HuH-7 (cell line): Measurements from ENCODE around the gene ARL8A.
A peak's percentile ranks its signal among the peaks of the same experiment; 100 is the strongest.
"Not testable (repeated sequence)": the region's sequence is repeated elsewhere in the genome, so short reads cannot be mapped to it uniquely, and the experiment has no call there.

ENCODE experiments used
- DNase-seq: peaks from one replicate; pipeline ENCODE4 v3.0.0; 2011; ENCODE audit warnings: low spot score

Gene ARL8A

DNA sequence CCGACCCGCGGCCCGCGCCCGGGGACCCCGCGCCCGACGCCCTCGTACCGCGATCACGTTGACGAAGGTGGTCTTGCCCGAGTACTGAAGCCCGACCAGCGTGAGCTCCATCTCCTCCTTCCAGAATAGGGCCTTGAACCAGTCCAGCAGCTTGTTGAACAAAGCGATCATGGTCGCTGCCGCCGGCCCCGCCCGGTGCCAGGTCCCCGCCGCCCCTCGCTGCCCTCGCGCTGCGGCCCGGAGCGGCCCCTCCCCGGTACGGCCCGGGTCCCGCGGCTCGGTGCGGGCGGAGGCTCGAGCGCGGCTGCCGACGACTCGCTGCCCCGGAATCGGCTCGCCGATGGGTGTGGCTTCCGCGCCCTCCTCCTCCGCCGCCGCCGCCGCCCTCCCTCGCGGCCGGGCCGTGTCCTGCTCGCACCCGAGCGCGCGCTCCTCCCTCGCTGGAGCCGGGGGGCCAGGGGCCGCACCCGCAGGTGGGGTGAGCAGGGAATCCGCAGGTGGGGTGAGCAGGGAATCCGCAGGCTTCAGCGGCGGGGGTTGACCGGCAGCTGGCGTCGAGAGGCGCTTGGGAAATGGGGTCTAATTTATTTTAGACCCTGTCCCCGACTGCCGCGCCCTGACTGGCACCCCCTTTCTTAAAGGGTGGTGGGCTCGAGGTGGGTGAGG lies at the start of gene ARL8A:
TSS of gene ARL8A (minus strand) at position 336 of the 666 bp plus-strand sequence. CDS start at position 171, 165 bp downstream.
- peak; percentile 71 for DNase-seq

DNA sequence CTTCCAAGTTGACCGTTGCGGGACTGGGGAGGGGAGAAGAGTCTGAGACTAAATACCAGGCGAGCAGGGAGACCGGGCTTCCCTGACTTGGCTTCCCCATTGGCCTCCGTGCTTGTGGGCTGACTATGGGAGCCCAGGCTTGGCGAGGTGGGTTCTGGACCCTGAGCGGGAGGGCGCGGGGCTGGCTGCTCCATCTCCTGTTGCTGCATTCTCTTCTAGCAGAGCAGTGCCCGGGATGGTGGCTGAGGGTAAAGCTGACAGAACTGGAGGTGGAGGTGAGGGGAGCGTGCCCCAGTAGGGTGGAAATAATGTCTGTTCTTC lies 49.8 kb upstream of the ARL8A start:
- DNase-seq, result no peak

DNA sequence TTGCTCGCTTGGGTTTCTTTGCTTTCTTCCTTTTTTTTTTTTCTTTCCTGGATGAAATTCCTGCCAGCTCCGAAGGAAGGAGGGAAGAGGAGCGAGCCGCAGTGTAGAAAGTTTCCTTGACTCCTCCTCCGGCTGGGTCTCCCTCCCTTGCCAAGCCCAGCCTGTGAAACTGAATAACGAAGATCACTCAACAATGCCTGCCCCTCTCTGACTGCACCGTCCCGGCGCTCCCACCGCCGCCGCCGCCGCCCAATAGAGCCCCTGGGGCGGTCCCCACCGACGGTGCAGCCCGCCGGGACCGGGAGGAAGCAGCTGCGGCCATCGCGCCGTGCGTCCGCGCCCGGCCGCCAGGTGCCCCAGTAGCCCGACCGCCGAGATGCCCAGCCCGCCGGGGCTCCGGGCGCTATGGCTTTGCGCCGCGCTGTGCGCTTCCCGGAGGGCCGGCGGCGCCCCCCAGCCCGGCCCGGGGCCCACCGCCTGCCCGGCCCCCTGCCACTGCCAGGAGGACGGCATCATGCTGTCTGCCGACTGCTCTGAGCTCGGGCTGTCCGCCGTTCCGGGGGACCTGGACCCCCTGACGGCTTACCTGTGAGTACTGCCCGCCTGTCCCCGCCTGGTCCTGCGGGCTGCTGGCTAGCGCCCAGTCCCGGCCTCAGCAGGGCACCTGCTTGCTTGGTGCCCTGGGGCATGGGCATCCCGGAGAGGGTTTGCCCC lies 49.2 kb upstream of the ARL8A start, which contains the start of gene LGR6:
TSS of gene LGR6 (plus strand) at position 186 of the 714 bp plus-strand sequence. CDS start at position 377, 191 bp downstream.
- no peak for DNase-seq

DNA sequence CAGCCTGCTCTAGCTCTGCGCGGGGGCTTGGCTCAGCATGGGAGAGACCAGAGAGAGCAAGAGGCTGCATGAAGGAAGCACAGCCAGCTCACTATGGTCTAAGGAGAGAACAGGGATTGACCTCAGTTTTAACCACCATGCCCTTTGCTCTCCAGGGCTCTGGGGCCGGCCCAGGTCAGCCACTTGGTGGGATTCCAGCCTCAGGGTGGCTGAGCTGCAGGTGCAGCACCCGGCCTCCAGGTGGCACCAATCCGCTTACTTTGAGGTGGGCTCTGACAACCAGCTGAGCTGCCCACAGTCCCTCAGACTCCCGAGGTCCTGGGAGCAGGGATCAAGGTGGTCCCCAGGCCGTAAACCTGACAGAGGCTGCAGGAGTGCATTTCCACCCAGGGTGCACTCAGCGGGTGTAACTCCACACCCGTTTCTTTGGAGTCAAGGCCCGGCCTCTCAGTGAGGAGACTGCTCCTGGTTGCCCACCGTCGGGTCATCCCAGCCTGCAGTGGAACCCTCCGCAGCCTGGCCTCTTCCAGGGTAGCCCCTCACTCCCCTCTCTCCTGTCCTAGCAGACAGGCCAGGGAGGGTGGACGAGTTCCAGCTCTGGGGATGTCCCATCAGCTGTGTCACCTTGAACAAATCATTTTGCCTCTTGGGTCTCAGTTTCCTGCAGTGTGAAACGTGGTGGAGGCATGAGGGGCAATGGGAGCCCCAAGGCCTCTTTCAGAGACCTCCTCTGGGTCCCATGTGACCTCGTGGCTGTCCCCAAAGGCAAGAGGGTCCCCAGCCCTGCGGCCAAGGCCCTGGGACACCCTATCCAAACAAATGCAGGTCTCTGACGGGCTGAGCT lies 48.5 kb upstream of the ARL8A start:
- peak; percentile 88 for DNase-seq

DNA sequence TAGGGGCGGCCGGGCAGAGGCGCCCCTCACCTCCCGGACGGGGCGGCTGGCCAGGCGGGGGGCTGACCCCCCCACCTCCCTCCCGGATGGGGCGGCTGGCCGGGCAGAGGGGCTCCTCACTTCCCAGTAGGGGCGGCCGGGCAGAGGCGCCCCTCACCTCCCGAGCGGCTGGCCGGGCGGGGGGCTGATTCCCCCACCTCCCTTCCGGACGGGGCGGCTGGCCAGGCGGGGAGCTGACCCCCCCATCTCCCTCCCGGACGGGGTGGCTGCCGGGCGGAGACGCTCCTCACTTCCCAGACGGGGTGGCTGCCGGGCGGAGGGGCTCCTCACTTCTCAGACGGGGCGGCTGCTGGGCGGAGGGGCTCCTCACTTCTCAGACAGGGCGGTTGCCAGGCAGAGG lies 46.9 kb upstream of the ARL8A start:
- DNase-seq, result not testable (repeated sequence)

DNA sequence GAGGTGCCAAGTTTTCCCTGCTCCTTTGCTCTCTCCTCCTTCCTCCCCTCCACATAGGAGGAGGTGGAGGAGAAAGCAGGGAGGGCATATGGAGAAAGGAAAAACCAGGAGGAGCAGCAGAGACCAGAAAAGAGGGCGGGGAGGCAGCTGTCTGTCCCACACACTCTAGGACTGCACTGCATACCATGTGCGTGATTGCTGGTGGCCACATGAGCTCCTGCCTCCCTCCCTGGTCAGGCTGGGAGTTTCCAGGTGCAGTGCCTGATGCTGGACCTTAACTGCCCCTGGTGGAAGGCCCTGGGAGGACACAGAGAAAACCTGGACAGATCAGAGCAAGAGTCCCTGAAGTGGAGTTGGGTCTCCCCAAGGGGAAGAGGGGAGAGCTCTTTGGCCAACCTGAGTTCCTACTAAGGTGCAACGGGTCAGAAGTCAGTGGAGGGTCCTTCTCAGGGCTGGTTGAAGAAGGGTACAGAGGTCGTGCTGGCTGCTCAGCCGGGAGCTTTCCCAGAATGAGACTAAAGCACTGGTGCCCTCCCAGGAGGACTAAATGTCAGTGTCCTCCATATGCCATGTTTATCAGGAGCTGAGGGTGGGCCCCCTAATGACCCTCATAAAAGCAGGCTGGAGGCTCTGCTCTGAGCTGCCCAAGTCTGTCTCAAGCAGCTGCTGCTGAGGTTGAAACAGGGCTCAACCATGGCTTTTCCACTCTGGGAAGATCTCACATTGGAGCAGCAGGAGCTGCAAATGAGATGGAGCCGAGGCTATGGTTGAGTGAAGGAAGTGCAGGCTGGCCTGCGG lies 45.6 kb upstream of the ARL8A start:
- peak; percentile 53 for DNase-seq

GRCh38 chr1:202189001-202189790 lies 44.7 kb upstream of the ARL8A start:
- DNase-seq, result peak; percentile 84

GRCh38 chr1:202187697-202188407 lies 43.3 kb upstream of the ARL8A start:
- DNase-seq, result no peak

- DNase-seq, result no peak
Measured at GRCh38 chr1:202187041-202187671, 42.6 kb upstream of the ARL8A start.

DNA sequence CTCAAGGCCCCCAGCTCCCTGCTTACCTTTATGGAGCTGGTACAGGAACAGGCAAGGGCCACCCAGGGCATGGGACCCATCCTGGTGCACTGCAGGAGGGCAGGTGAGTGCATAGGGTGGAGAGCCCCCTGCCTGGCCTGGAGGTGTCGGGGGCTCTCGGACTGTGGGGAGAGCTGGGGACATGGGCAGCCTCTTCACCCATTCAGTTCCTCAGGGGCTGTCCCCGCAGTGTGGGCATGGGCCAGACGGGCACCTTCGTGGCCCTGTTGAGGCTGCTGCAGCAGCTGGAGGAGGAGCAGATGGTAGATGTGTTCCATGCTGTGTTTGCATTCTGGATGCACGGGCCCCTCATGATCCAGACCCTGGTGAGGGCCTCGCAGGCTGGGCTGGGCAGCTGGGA lies 41.8 kb upstream of the ARL8A start:
- DNase-seq, result no peak

- peak; percentile 82 for DNase-seq
Measured at GRCh38 chr1:202184750-202185460, 40.4 kb upstream of the ARL8A start.

- DNase-seq, result no peak
Measured at GRCh38 chr1:202182040-202182877, 37.7 kb upstream of the ARL8A start.

GRCh38 chr1:202181586-202181985 lies 37.0 kb upstream of the ARL8A start:
- no peak for DNase-seq

DNA sequence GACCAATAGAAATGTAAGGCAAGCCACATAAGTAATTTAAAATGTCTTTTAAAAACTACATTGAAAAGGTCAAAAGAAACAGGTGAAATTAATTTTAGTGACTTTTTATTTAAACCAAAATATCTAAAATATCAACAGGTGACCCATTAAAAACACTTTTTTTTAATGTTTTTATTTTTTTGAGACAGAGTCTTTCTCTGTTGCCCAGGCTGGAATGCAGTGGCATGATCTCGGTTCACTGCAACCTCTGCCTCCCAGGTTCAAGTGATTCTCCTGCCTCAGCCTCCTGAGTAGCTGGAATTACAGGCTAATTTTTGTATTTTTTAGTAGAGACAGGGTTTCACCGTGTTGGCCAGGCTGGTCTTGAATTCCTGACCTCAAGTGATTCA lies 36.2 kb upstream of the ARL8A start:
- not testable (repeated sequence) for DNase-seq

- no peak for DNase-seq
Measured at GRCh38 chr1:202179828-202180750, 35.6 kb upstream of the ARL8A start.

DNA sequence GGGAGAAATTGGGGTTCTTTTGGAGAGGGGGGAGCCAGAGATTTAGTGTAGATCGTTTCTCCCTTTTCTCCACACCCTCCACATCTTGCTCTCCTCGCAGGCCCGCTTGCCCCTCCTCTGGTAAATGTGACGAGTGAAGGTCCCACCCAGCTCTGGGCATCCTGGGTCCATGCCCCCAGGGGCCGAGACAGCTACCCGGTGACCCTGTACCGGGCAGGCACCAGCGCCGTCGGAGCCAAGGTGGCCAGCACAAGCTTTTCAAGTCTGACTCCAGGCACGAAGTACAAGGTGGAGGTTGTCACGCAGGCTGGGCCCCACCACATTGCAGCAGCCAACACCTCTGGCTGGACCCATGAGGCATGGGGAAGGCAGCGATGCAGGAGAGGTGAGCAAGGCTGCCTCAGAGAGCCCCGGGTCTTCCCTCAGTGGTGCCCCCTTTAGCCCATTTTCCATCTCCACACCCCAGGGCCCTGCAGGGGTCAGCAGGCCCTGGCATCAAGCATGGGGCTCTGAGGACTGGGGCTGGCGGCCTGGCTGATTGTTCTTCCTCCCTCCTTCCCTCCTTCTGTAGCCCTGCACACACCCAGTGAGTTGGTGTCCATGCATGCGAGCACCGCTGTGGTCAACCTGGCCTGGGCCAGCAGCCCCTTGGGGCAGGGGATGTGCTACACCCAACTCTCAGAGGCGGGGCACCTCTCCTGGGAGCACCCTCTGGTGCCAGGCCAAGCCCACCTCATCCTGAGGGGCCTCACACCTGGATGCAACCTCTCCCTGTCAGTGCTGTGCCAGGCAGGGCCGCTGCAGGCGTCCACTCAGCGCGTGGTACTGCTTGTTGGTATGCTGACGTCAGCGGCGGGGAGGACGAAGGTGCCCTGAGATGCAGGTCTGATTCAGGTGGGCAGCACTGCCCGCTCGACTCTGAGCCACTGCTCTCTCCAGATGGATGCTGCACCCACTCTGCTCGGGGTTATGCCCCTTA lies 32.7 kb upstream of the ARL8A start:
- no peak for DNase-seq
